Loucy (cell line): ENCODE data around the gene PDE10A.
"Not testable (repeated sequence)": the region's sequence is repeated elsewhere in the genome, so short reads cannot be mapped to it uniquely, and the experiment has no call there.

Experiments
- H2AFZ ChIP-seq: fragments of 200-600 bp; sonication (generic); 2 replicates; pipeline ENCODE4 v1.6.0; 2016; ENCODE audit warnings: antibody characterized with exemption, mild to moderate bottlenecking, low read length, moderate library complexity
- H3F3A ChIP-seq: fragments of 200-600 bp; 2 replicates; pipeline ENCODE4 v1.6.0; 2016; ENCODE audit warnings: antibody characterized with exemption, low read depth, mild to moderate bottlenecking
- H3K27me3 ChIP-seq: fragments of 200-600 bp; sonication (generic); 2 replicates; pipeline ENCODE4 v1.6.1; 2014; ENCODE audit warnings: low read length, mild to moderate bottlenecking; ENCODE audit not compliant: insufficient read depth, poor library complexity, severe bottlenecking
- H3K36me3 ChIP-seq: fragments of 200-600 bp; sonication (generic); 2 replicates; pipeline ENCODE4 v1.6.1; 2016; ENCODE audit warnings: low read length; ENCODE audit not compliant: insufficient read depth
- H3K4me1 ChIP-seq: fragments of 200-600 bp; sonication (generic); 2 replicates; pipeline ENCODE4 v1.5.1; 2014; ENCODE audit warnings: low read length, mild to moderate bottlenecking; ENCODE audit not compliant: insufficient read depth, poor library complexity, severe bottlenecking
- H3K4me2 ChIP-seq: fragments of 200-600 bp; sonication (generic); 2 replicates; pipeline ENCODE4 v1.6.0; 2014; ENCODE audit warnings: antibody characterized with exemption, low read length, low read depth, mild to moderate bottlenecking; ENCODE audit not compliant: poor library complexity, severe bottlenecking
- H3K4me3 ChIP-seq: fragments of 200-600 bp; sonication (generic); 2 replicates; pipeline ENCODE4 v1.5.1; 2014; ENCODE audit warnings: low read length, mild to moderate bottlenecking, mixed read lengths; ENCODE audit not compliant: poor library complexity, severe bottlenecking
- H3K79me2 ChIP-seq: fragments of 200-600 bp; sonication (generic); 2 replicates; pipeline ENCODE4 v1.6.1; 2014; ENCODE audit warnings: low read length; ENCODE audit not compliant: insufficient read depth
- H3K9ac ChIP-seq: fragments of 200-600 bp; sonication (generic); 2 replicates; pipeline ENCODE4 v1.6.0; 2014; ENCODE audit warnings: mild to moderate bottlenecking, low read depth, low read length, moderate library complexity; ENCODE audit not compliant: poor library complexity, severe bottlenecking
- H3K9me2 ChIP-seq: fragments of 200-600 bp; sonication (generic); replicated peaks from 2 replicates; pipeline ENCODE4 v1.6.1; 2016; ENCODE audit warnings: low read depth, low read length, mixed read lengths
- H3K9me3 ChIP-seq: fragments of 200-600 bp; sonication (generic); 2 replicates; pipeline ENCODE4 v1.6.1; 2014; ENCODE audit warnings: mild to moderate bottlenecking, antibody characterized with exemption, low read length, low read depth; ENCODE audit not compliant: insufficient read depth
- H4K20me1 ChIP-seq: fragments of 200-600 bp; sonication (generic); 2 replicates; pipeline ENCODE4 v1.6.0; 2014; ENCODE audit warnings: antibody characterized with exemption, low read length, mild to moderate bottlenecking; ENCODE audit not compliant: insufficient read depth, poor library complexity, severe bottlenecking
- CTCF ChIP-seq: fragments of 200-600 bp; sonication (generic); conservative IDR thresholded peaks from 2 replicates; pipeline ENCODE4 v1.5.1; 2014; ENCODE audit warnings: mild to moderate bottlenecking, antibody characterized with exemption, low read length
- EZH2phosphoT487 ChIP-seq: fragments of 200-600 bp; IDR thresholded peaks from 2 replicates; pipeline ENCODE4 v1.6.1; 2018; ENCODE audit warnings: antibody characterized with exemption, mild to moderate bottlenecking, moderate library complexity, borderline replicate concordance

Gene PDE10A

DNA sequence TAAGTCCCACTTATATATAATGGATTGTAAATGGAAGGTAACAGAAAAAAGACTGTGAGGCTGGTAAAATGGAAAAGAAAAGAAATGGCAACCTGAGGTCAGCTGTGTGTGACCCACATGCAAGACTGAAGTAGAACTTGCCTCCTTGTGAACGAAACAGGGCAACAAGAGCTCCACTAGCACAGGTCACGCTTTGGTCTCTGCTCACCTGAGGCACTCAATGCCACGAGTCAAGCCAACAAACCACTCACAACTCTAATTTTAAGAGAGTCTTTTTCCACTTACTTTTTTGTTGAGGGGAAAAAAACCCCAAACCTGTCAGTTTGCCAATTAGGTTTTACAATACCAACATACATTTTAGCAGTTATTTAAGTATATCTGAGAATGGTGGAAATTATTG lies 65.2 kb downstream of the PDE10A start:
- Histone ChIP-seq H3K4me1 (no peaks in the 10 kb centered on the region), H3K9me3 (peaks cover 3% of the 10 kb centered on the region; the same call in 1 of the 2 replicates), H3K36me3 (no peaks in the 10 kb centered on the region), H3K4me2 (no peak overlapping the region), H2AFZ (no peak overlapping the region), H3K9me2 (no peaks in the 10 kb centered on the region), H3K4me3 (no peak overlapping the region), H3F3A (no peaks in the 10 kb centered on the region), H3K79me2 (no peaks in the 10 kb centered on the region), H3K9ac (no peak overlapping the region), H3K27me3 (no peaks in the 10 kb centered on the region), H4K20me1 (no peaks in the 10 kb centered on the region)
- no peak for TF ChIP-seq CTCF
- no peak for TF ChIP-seq EZH2phosphoT487

DNA sequence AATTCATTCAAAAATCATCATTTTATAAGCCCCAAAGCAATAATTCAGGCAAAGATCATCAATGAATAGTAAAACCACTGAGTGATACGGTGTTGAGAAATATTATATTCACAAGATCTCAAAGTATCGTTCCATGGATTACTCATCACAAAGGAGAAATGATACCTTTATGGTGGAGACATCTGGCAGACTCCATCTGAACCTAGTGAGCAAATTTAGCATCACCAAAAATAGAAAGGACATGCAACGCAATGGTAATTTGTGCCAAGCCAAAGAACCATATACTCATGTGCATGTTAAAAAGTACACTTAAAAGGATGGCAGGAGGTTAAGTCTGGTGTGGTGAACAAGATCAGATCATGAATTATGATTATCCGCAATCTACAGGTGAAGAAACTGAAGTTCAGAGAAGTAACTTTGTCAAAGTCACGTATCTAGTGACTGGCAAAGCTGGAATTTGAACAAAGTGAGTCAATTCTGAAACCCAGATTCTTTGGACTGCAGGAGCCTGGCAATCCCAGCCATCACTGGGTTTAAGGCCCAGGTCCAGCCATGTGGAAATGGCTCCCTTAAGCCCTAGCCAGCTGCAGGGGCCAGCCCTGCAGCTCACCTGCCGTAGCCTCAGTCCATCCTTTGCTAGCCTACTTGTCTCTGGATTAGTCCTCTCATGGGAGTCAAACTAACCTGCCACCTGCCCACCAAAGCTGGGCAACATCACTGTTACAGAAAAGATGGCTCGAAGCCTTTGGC lies 68.3 kb downstream of the PDE10A start:
- Histone ChIP-seq H3K9me2 (no peaks in the 10 kb centered on the region), H3F3A (no peaks in the 10 kb centered on the region), H3K4me3 (no peak overlapping the region), H2AFZ (no peak overlapping the region), H3K36me3 (no peaks in the 10 kb centered on the region), H3K9ac (no peak overlapping the region), H4K20me1 (no peaks in the 10 kb centered on the region), H3K27me3 (no peaks in the 10 kb centered on the region), H3K4me2 (no peak overlapping the region), H3K79me2 (no peaks in the 10 kb centered on the region), H3K4me1 (no peaks in the 10 kb centered on the region), H3K9me3 (peaks cover 3% of the 10 kb centered on the region; the same call in 1 of the 2 replicates)
- TF ChIP-seq CTCF, result no peak
- TF ChIP-seq EZH2phosphoT487, result no peak

- H3K9me3 ChIP-seq, H3K9ac ChIP-seq, H3K27me3 ChIP-seq, H3K79me2 ChIP-seq, H3K9me2 ChIP-seq, H3K4me1 ChIP-seq, H4K20me1 ChIP-seq, H2AFZ ChIP-seq, H3K4me2 ChIP-seq, H3K4me3 ChIP-seq, H3F3A ChIP-seq, H3K36me3 ChIP-seq: not testable (repeated sequence)
Observed at GRCh38 chr6:165592947-165593346, 70.1 kb downstream of the PDE10A start.

DNA sequence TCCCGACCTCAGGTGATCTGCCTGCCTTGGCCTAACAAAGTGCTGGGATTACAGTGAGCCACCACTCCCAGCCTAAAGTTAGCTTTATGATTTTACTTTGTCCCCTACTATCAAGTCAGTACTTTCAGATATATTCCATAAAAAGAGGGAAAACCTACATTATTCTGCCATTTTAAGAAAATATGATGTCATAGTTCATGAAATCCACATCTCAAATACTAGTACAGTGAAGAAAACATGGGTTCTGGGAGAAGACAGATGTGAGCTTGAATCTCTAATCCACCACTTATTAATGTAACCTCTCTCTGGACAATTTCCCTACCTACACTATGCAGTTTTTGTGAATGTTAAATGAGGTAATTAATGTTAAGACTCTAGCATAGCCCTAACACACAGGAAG lies 74.5 kb downstream of the PDE10A start:
- Histone ChIP-seq H4K20me1 (no peaks in the 10 kb centered on the region), H3K27me3 (no peaks in the 10 kb centered on the region), H3K4me1 (no peaks in the 10 kb centered on the region), H3K36me3 (no peaks in the 10 kb centered on the region), H3K9me3 (no peaks in the 10 kb centered on the region), H3K79me2 (no peaks in the 10 kb centered on the region), H2AFZ (no peak overlapping the region), H3K4me2 (no peak overlapping the region), H3F3A (no peaks in the 10 kb centered on the region), H3K4me3 (no peak overlapping the region), H3K9ac (no peak overlapping the region), H3K9me2 (no peaks in the 10 kb centered on the region)
- TF ChIP-seq CTCF (no peak), EZH2phosphoT487 (no peak)
